OCI-LY7 (cell line): ENCODE data around the gene NR2E1. TPM values are rescaled to one million over a fixed set of nuclear protein-coding genes. Genes with fewer than 3 reads are reported as not detected.

ENCODE experiments used
- BruUV-seq: library from RNA; stranded (reverse); fragments of 400-500 nt; replicated peaks from 2 replicates; lab custom pipeline; 2021; lab: Mats Ljungman, UMichigan
- CTCF ChIA-PET: fragments of 300-600 bp; sonication (Branson Sonifier 250); formaldehyde crosslinking; loops from one replicate; lab custom pipeline; 2022; ENCODE audit warnings: antibody characterized with exemption; ENCODE audit not compliant: unreplicated experiment; lab: Charles Lee
- POLR2A ChIA-PET: fragments of 300-600 bp; sonication (Branson Sonifier 250); formaldehyde crosslinking; loops from one replicate; lab custom pipeline; 2022; ENCODE audit warnings: antibody characterized with exemption; lab: Charles Lee
- DNase-seq: peaks from one replicate; pipeline ENCODE4 v3.0.0-alpha.2; 2015; ENCODE audit warnings: low spot score
- H2AFZ ChIP-seq: fragments of 200-600 bp; sonication (generic), shearing (Covaris generic); 2 replicates; pipeline ENCODE4 v1.6.1; 2014; ENCODE audit warnings: mild to moderate bottlenecking, antibody characterized with exemption, low read length, moderate library complexity
- H3K27ac ChIP-seq: fragments of 200-600 bp; sonication (generic); 2 replicates; pipeline ENCODE4 v1.5.1; 2014; ENCODE audit warnings: mixed run types, low read depth, mild to moderate bottlenecking, moderate library complexity, low read length, inconsistent platforms; ENCODE audit not compliant: poor library complexity, severe bottlenecking
- H3K36me3 ChIP-seq: fragments of 200-600 bp; sonication (generic); 2 replicates; pipeline ENCODE4 v1.6.1; 2014; ENCODE audit warnings: mild to moderate bottlenecking, antibody characterized with exemption, low read length, moderate library complexity, mixed read lengths; ENCODE audit not compliant: insufficient read depth
- H3K4me1 ChIP-seq: fragments of 200-600 bp; sonication (generic); 2 replicates; pipeline ENCODE4 v1.5.1; 2014; ENCODE audit warnings: mild to moderate bottlenecking, low read length; ENCODE audit not compliant: insufficient read depth, poor library complexity, severe bottlenecking
- H3K4me2 ChIP-seq: fragments of 200-600 bp; sonication (generic); 2 replicates; pipeline ENCODE4 v1.6.1; 2014; ENCODE audit warnings: mild to moderate bottlenecking, low read length
- H3K4me3 ChIP-seq: fragments of 200-600 bp; sonication (generic); 2 replicates; pipeline ENCODE4 v1.5.1; 2014; ENCODE audit warnings: mild to moderate bottlenecking, low read depth, low read length; ENCODE audit not compliant: poor library complexity, severe bottlenecking
- H3K79me2 ChIP-seq: fragments of 200-600 bp; sonication (generic); 2 replicates; pipeline ENCODE4 v1.6.1; 2016; ENCODE audit warnings: low read depth, mild to moderate bottlenecking, low read length, moderate library complexity, mixed read lengths; ENCODE audit not compliant: insufficient read depth
- H3K9me2 ChIP-seq: fragments of 200-600 bp; sonication (generic); 2 replicates; pipeline ENCODE4 v1.6.1; 2016; ENCODE audit warnings: mild to moderate bottlenecking, low read length, mixed read lengths; ENCODE audit not compliant: insufficient read depth
- H3K9me3 ChIP-seq: fragments of 200-600 bp; sonication (generic); 2 replicates; pipeline ENCODE4 v1.6.1; 2014; ENCODE audit warnings: mild to moderate bottlenecking, mixed run types, low read length, mixed read lengths
- H4K20me1 ChIP-seq: fragments of 200-600 bp; sonication (generic); 2 replicates; pipeline ENCODE4 v1.6.1; 2014; ENCODE audit warnings: mild to moderate bottlenecking, antibody characterized with exemption, low read length, moderate library complexity, mixed read lengths; ENCODE audit not compliant: insufficient read depth
- CTCF ChIP-seq: fragments of 200-600 bp; sonication (generic); conservative IDR thresholded peaks from 2 replicates; pipeline ENCODE4 v1.5.1; 2014; ENCODE audit warnings: mild to moderate bottlenecking, antibody characterized with exemption, low read length, moderate library complexity, mixed read lengths
- EZH2phosphoT487 ChIP-seq: fragments of 200-600 bp; sonication (generic); IDR thresholded peaks from 2 replicates; pipeline ENCODE4 v1.6.1; 2018; ENCODE audit warnings: low read depth, borderline replicate concordance, mild to moderate bottlenecking, mixed run types, antibody characterized with exemption, low read length, moderate library complexity, mixed read lengths
- intact Hi-C: fragments of 100-400 bp; cut with micrococcal nuclease; formaldehyde crosslinking; loops from one replicate; pipeline ENCODE4 v1.10.0; 2022; ENCODE audit not compliant: unreplicated experiment
- total RNA-seq, 2 experiments: library from RNA; depleted of rRNA in 1 of 2; stranded (reverse); fragments of >200 nt in 1 of 2; shearing (Covaris generic) in 1 of 2; gene quantifications; 2 replicates each; pipeline ENCODE4 v1.2.3, GENCODE V29; 2014 to 2022

NR2E1 gene
- total RNA-seq, 2 experiments from 2014 or later, result not detected

GRCh38 chr6:108198761-108199498 is 33.1 kb downstream of the NR2E1 start:
- TF ChIP-seq EZH2phosphoT487 (no peak), CTCF (no peak)
- intact Hi-C loops, result no loop called here
- Histone ChIP-seq H2AFZ (no peak overlapping the region), H3K4me2 (no peak overlapping the region), H4K20me1 (no peaks in the 10 kb centered on the region), H3K27ac (no peak overlapping the region), H3K9me3 (no peaks in the 10 kb centered on the region), H3K79me2 (no peaks in the 10 kb centered on the region), H3K36me3 (peaks cover 4% of the 10 kb centered on the region; the same call in 1 of the 2 replicates), H3K4me3 (no peak overlapping the region), H3K4me1 (no peaks in the 10 kb centered on the region), H3K9me2 (no peaks in the 10 kb centered on the region)
- ChIA-PET CTCF (no interaction called here), POLR2A (no interaction called here)
- BruUV-seq, result no TSS peak
- no peak for DNase-seq

GRCh38 chr6:108200186-108200585 is 34.4 kb downstream of the NR2E1 start:
- Histone ChIP-seq H3K4me1 (no peaks in the 10 kb centered on the region), H3K9me3 (no peaks in the 10 kb centered on the region), H3K27ac (no peak overlapping the region), H3K4me3 (no peak overlapping the region), H2AFZ (no peak overlapping the region), H3K79me2 (no peaks in the 10 kb centered on the region), H4K20me1 (no peaks in the 10 kb centered on the region), H3K36me3 (peaks cover 7% of the 10 kb centered on the region; the same call in 1 of the 2 replicates), H3K4me2 (no peak overlapping the region), H3K9me2 (no peaks in the 10 kb centered on the region)
- CTCF ChIA-PET, result no interaction called here
- DNase-seq, result no peak
- TF ChIP-seq EZH2phosphoT487, result no peak
- no peak for TF ChIP-seq CTCF
- POLR2A ChIA-PET, result no interaction called here
- BruUV-seq, result no TSS peak
- intact Hi-C loops, result no loop called here

GRCh38 chr6:108200631-108201030 is 34.8 kb downstream of the NR2E1 start:
- Histone ChIP-seq H2AFZ (no peak overlapping the region), H4K20me1 (no peaks in the 10 kb centered on the region), H3K79me2 (no peaks in the 10 kb centered on the region), H3K36me3 (peaks cover 7% of the 10 kb centered on the region; the same call in 1 of the 2 replicates), H3K4me2 (no peak overlapping the region), H3K4me1 (no peaks in the 10 kb centered on the region), H3K4me3 (no peak overlapping the region), H3K27ac (no peak overlapping the region), H3K9me2 (no peaks in the 10 kb centered on the region), H3K9me3 (no peaks in the 10 kb centered on the region)
- no peak for DNase-seq
- ChIA-PET POLR2A (no interaction called here), CTCF (no interaction called here)
- no TSS peak for BruUV-seq
- intact Hi-C loops, result no loop called here
- TF ChIP-seq CTCF (no peak), EZH2phosphoT487 (no peak)
